Superior temporal gyrus (tissue), 1 donor: ENCODE results near the gene SHBG.
"Not testable (repeated sequence)": the region's sequence is repeated elsewhere in the genome, so short reads cannot be mapped to it uniquely, and the experiment has no call there.

Source experiments
- DNase-seq: peaks from one replicate; pipeline ENCODE4 v3.0.0-alpha.2; 2016; ENCODE audit errors: extremely low spot score

The SHBG gene, protein sequence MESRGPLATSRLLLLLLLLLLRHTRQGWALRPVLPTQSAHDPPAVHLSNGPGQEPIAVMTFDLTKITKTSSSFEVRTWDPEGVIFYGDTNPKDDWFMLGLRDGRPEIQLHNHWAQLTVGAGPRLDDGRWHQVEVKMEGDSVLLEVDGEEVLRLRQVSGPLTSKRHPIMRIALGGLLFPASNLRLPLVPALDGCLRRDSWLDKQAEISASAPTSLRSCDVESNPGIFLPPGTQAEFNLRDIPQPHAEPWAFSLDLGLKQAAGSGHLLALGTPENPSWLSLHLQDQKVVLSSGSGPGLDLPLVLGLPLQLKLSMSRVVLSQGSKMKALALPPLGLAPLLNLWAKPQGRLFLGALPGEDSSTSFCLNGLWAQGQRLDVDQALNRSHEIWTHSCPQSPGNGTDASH

GRCh38 chr17:7629939-7630571 is at the start of gene SHBG:
Gene SHBG (plus strand): TSS chr17:7630135. CDS start chr17:7630173, 38 bp downstream.
- no peak for DNase-seq

GRCh38 chr17:7580604-7581575 is 49.0 kb upstream of the SHBG start:
- no peak for DNase-seq

DNA sequence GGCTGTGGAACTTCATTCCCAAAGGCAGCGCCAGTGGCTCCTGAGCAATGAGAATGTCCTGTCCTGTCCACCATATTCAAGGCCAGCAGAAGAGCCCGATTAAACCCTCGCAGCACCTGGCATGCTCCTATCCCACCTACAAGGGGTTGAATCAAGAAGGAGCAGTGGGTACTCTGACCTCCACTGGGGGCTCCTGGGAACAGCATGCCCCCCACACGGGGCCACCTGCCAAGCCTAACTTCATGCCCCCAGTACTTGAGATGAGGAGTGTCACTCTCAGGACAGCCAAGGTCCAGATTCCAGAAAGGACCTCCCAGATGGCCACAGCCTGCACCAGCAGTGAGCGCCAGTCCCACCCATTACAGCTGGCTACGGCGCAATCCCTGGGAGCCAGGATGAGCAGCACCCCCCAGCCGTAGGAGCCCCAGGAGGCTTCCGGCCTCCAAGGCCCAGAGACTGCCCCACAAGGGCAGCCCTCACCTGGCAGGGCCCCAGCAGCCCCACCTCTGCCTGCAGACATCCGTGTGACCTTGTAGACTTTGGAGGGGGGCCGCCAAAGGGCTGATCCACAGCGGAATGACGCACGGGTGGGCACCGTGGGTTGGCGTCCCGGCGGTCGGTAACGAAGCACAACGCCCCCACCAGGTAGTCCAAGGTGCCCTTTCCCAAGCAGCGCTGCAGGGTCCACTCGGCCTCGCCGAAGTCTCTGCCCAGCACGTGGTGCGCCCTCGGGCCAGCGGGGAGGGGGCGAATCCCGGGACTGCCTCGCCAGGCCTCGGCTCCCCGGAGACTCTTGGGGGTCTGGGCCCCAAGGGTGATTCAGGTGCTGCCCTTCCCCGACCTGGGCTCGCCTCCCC is 47.3 kb upstream of the SHBG start:
- no peak for DNase-seq

GRCh38 chr17:7583253-7584109 is 46.5 kb upstream of the SHBG start, which contains the start of gene MPDU1:
Gene MPDU1 (plus strand): TSS chr17:7583852. CDS start chr17:7583863, 11 bp downstream.
- peak; percentile 99 for DNase-seq

- DNase-seq, result no peak
Measured at GRCh38 chr17:7586673-7587419, 43.1 kb upstream of the SHBG start.

DNA sequence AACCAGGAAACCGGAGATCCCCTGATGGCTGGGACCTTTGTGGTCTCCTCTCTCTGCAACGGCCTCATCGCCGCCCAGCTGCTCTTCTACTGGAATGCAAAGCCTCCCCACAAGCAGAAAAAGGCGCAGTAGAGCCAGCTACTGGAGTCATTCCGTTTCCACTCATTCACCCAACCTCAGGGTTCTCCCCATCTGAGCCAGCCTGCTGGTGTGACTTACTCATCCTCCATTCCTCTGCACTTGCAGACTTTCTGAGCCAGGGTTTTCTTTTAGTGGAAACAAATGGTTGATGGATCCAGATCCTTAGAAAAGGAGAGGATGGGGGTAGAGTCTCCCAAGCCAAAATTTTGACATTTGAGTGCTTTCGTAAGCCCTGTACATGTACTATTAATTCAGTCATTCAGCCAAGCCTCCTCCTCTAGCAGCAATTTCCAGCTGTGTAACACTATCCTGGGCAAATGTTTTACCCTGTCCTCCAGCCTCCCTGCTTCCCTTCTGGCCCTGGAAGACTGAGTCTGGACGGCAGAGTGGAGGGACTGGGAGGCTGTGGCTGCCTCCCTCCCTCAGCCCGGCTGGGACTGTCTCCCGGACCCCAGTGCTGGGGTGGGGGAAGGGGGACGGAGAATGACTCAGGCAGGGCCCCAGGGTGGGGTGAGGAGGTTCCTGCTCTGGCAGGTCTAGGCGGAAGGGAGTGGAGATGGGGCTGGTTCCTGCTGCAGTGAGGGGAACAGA is 42.3 kb upstream of the SHBG start:
- DNase-seq, result no peak

DNA sequence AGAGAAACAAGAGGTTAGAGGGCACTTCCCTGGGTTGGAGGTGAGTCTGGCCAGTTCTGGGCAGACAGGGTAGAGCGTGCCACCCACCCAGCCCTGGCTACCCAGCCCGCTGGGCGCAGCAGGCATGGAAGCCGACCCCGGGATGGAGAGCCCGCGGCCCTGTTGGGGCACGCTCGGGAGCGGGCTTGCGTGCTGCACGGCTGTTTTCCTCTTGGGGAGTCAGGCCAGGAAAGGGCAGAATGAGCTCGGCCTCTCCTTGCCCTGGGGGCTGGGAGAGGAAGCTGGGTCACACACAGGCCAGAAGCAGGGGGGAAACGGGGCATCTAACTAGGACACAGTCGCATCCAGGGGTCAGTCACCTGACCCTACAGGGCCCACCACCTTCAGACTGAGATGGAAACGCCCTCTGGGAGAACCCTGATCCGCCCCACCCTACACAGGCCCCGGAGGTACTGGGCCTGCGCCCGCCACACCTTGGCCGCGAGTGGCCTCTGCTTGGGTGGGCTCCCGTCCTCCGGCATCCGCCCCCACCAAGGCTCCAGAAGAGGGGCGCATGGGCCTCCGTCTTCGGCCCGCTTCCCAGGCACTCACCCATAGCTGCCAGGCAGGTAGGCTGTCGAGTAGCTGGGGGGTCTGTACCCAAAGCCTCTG is 41.3 kb upstream of the SHBG start:
- no peak for DNase-seq

DNA sequence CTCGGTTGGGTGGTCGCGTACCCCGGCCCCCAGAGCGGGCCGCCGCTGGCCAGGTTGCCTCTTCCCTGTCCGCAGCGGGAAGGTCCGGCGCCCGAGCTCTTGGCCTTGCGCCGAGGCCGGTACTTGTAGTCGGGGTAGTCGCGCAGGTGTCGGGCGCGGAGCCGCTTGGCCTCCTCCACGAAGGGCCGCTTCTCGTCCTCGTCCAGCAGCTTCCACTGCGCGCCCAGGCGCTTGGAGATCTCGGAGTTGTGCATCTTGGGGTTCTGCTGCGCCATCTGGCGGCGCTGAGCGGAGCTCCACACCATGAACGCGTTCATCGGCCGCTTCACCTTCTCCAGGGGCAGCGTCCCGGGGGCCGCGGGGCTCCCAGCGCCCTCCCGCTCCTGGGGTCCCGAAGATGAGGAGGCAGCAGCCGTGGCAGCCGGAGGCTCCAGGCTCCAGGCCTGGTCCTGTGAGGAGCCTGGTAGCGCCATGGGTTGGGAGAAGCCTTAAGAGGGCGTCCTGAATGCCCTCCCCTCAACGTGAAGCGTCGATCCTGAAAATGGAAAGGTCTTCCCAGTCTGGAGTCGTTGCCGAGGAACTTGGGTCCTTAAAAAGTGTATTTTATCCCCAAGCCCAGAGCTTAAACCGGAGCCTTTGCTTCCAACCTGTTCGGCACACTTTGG is 40.6 kb upstream of the SHBG start:
- DNase-seq, result peak; percentile 91

DNA sequence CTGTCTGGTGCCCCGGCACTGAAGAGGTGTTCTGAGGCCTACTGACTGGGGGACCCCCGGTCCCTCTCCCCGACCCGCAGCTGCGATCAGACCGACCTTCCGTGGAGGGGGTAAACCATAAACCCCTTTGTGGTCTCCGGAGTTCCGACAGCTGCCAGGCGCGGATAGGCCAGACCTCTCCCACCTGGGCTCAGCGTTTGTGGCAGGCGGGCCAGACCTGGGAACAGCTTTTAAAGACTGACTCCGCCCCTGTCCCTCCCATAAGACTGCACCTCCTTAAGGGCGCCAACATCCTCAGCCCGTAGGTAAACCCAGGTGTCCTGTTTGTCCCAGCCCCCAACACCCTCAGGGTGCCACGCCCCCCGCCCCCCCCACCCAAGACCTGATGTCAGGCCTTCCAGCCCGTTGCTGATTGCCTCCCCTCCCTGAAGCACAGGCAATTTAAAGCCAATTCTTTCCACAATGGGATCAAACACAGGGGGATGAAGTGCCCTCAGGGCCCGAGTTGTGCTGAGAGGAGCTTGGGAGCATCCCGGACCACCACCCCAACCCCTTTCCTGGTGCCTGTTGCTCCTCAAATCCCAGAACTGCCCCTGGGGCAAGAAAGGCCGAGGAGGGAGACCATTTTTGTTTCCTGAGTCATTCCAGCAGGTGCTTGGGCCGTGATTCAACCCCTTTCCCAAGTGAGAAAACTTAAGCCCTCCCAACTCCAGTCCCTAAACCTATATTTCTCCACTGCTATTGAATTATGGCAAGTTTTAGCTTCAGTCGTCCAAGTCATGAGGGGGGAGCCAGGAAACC is 39.8 kb upstream of the SHBG start, which contains the start of gene SOX15:
Gene SOX15, minus strand, starts transcription at position 204 of the 801 bp plus-strand sequence. CDS start 418 bp downstream, outside the sequence.
- DNase-seq, result no peak

- DNase-seq, result no peak
Measured at GRCh38 chr17:7590743-7591142, 39.2 kb upstream of the SHBG start.

GRCh38 chr17:7591596-7591995 is 38.3 kb upstream of the SHBG start:
- DNase-seq, result no peak

- no peak for DNase-seq
Measured at GRCh38 chr17:7592422-7593021, 37.4 kb upstream of the SHBG start.

DNA sequence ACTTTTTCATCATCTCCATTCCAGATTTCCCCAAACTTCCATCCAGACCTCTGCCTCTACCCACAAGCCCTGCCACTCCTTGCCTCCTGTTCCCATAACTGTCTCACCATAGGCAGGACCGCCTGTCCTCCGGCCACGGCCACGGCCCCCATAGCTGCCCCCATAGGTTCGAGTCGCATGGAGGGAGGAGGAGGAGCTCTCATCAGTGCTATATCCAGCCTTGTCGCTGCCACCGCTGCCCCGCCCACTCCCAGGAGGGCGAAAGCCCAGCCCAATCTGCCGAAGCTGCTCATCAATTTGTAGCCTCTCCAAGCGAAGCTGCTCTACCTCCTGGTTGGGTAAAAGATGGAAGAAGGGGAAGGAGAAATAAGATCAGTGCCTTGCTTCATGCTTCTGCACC is 36.6 kb upstream of the SHBG start:
- no peak for DNase-seq

GRCh38 chr17:7597561-7597960 is 32.4 kb upstream of the SHBG start:
- DNase-seq, result not testable (repeated sequence)

- no peak for DNase-seq
Measured at GRCh38 chr17:7606280-7606679, 23.7 kb upstream of the SHBG start.

DNA sequence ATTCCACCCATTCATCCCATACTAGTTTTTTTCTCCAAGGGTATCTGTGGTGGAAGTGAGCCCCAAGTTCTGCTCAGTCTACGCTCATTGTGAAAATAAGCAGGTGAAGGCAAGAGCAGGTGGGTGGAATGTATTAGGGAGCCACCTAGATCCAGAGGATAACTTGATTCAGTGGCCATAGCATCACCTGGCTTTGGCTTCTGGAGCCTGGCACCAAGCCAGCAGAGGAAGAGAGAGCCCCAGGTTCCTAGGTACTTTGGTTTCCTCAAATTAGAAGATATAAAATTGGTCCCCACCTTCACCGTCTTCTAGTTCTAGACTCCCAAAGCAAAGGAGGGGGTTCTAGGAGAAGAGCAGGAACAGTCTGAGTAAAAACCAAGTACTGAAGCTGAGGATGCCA is 19.3 kb upstream of the SHBG start:
- no peak for DNase-seq
